ENCODE results near the gene ESRRA.

The ESRRA gene

GRCh38 chr11:64275031-64275800, 30.1 kb upstream of the ESRRA start:
- no peak for DNase-seq

- DNase-seq, result no peak
Observed at GRCh38 chr11:64275841-64276240, 29.5 kb upstream of the ESRRA start.

GRCh38 chr11:64276653-64277431, 28.5 kb upstream of the ESRRA start:
- no peak for DNase-seq

GRCh38 chr11:64278576-64279190, 26.6 kb upstream of the ESRRA start:
- DNase-seq, result no peak

- DNase-seq, result no peak
Observed at GRCh38 chr11:64281957-64282770, 23.2 kb upstream of the ESRRA start.

GRCh38 chr11:64283092-64283491, 22.2 kb upstream of the ESRRA start:
- DNase-seq, result no peak

- peak; percentile 90 for DNase-seq
Observed at GRCh38 chr11:64284048-64284961, 21.0 kb upstream of the ESRRA start, which contains the start of gene BAD. Gene BAD, minus strand, starts transcription at chr11:64284665. Its CDS starts 297 bp downstream, at chr11:64284368.

- DNase-seq, result peak; percentile 67
Observed at GRCh38 chr11:64284962-64285884, 20.1 kb upstream of the ESRRA start, which contains the start of gene GPR137. Gene GPR137, plus strand, starts transcription at chr11:64285848. Its CDS starts 677 bp downstream, at chr11:64286525.

- no peak for DNase-seq
Observed at GRCh38 chr11:64285885-64286800, 19.2 kb upstream of the ESRRA start.

- no peak for DNase-seq
Observed at GRCh38 chr11:64286801-64287159, 18.5 kb upstream of the ESRRA start.

- no peak for DNase-seq
Observed at GRCh38 chr11:64287676-64288352, 17.5 kb upstream of the ESRRA start.

GRCh38 chr11:64288353-64288750, 17.0 kb upstream of the ESRRA start:
- DNase-seq, result no peak

GRCh38 chr11:64289002-64289564, 16.2 kb upstream of the ESRRA start:
- DNase-seq, result no peak

- DNase-seq, result no peak
Observed at GRCh38 chr11:64290352-64291261, 14.7 kb upstream of the ESRRA start.

GRCh38 chr11:64291262-64291751, 14.0 kb upstream of the ESRRA start, which contains the start of gene KCNK4:
Gene KCNK4, plus strand, starts transcription at chr11:64291302. Its CDS starts 1,717 bp downstream, at chr11:64293019.
- no peak for DNase-seq

- DNase-seq, result no peak
Observed at GRCh38 chr11:64291752-64292459, 13.4 kb upstream of the ESRRA start.

Measured in fibroblast of skin of abdomen (primary cell).